ENCODE results near the gene EPAS1. TPM values are rescaled to one million over a fixed set of nuclear protein-coding genes. Genes with fewer than 3 reads are reported as not detected.

Gene EPAS1
- total RNA-seq, 4 donors from 2014 or later = 124 to 563 (median 182) TPM

GRCh38 chr2:46351098-46351749 is 54.0 kb downstream of the EPAS1 start:
- no peak for DNase-seq
- intact Hi-C loops (cut with DNase I) = no loop called here
- H3K36me3 ChIP-seq = peaks cover 25 to 43% of the 10 kb centered on the region in 2 donors
- H3K4me1 ChIP-seq = peaks cover 0 to 15% of the 10 kb centered on the region in 2 donors
- TF ChIP-seq CTCF (IDR thresholded peaks at IDR 0.05) = no peak
- no peak for TF ChIP-seq POLR2A (IDR thresholded peaks at IDR 0.05)
- WGBS, 2 donors = 51 to 80% methylated on average over 5 of the region's 5 CpGs
- no peaks in the 10 kb centered on the region for H3K27me3 ChIP-seq
- peak overlapping the region in 2 of 3 donors; percentile 54 to 58 for H3K27ac ChIP-seq
- no peak overlapping the region for H3K4me3 ChIP-seq (replicated peaks in 1 of 3)
- H3K9me3 ChIP-seq = no peaks in the 10 kb centered on the region

GRCh38 chr2:46351750-46352138 is 54.5 kb downstream of the EPAS1 start:
- intact Hi-C loops (cut with DNase I) = no loop called here
- H3K9me3 ChIP-seq = no peaks in the 10 kb centered on the region
- TF ChIP-seq CTCF (IDR thresholded peaks at IDR 0.05) (no peak), POLR2A (IDR thresholded peaks at IDR 0.05) (no peak)
- H3K4me3 ChIP-seq (replicated peaks in 1 of 3) = no peak overlapping the region
- peak overlapping the region in 2 of 3 donors; percentile 54 to 76 for H3K27ac ChIP-seq
- WGBS, 2 donors = 68 to 82% methylated on average over 9 to 10 of the region's 10 CpGs
- peaks cover 28 to 48% of the 10 kb centered on the region in 2 donors for H3K36me3 ChIP-seq
- peaks cover 0 to 11% of the 10 kb centered on the region in 2 donors for H3K4me1 ChIP-seq
- H3K27me3 ChIP-seq = no peaks in the 10 kb centered on the region
- DNase-seq = peak in 1 of 2 donors; percentile 37

- Histone ChIP-seq H3K36me3 (peaks cover 28 to 44% of the 10 kb centered on the region in 2 donors), H3K4me1 (peaks cover 0 to 11% of the 10 kb centered on the region in 2 donors), H3K27ac (peak overlapping the region in 2 of 3 donors; percentile 54 to 76), H3K4me3 (replicated peaks in 1 of 3) (no peak overlapping the region), H3K9me3 (no peaks in the 10 kb centered on the region), H3K27me3 (no peaks in the 10 kb centered on the region)
- intact Hi-C loops (cut with DNase I) = no loop called here
- no peak for TF ChIP-seq POLR2A (IDR thresholded peaks at IDR 0.05)
- no peak for TF ChIP-seq CTCF (IDR thresholded peaks at IDR 0.05)
- DNase-seq = no peak
- WGBS, 2 donors = 93 to 95% methylated on average over 8 of the region's 8 CpGs
Observed at GRCh38 chr2:46352621-46353020, 55.4 kb downstream of the EPAS1 start.

GRCh38 chr2:46353509-46353908 is 56.3 kb downstream of the EPAS1 start:
- 94 to 97% methylated on average over 6 of the region's 6 CpGs for WGBS, 2 donors
- no peak for DNase-seq
- Histone ChIP-seq H3K9me3 (no peaks in the 10 kb centered on the region), H3K27me3 (no peaks in the 10 kb centered on the region), H3K4me1 (peaks cover 0 to 7% of the 10 kb centered on the region in 2 donors), H3K36me3 (peaks cover 30 to 39% of the 10 kb centered on the region in 2 donors), H3K27ac (peak overlapping the region in 1 of 3 donors; percentile 76), H3K4me3 (replicated peaks in 1 of 3) (no peak overlapping the region)
- TF ChIP-seq CTCF (IDR thresholded peaks at IDR 0.05) = no peak
- TF ChIP-seq POLR2A (IDR thresholded peaks at IDR 0.05) = no peak
- intact Hi-C loops (cut with DNase I) = no loop called here

- TF ChIP-seq CTCF (IDR thresholded peaks at IDR 0.05) = no peak
- no peak for TF ChIP-seq POLR2A (IDR thresholded peaks at IDR 0.05)
- H3K27ac ChIP-seq = no peak overlapping the region
- H3K27me3 ChIP-seq = no peaks in the 10 kb centered on the region
- H3K36me3 ChIP-seq = peaks cover 27 to 37% of the 10 kb centered on the region in 2 donors
- peaks cover 0 to 7% of the 10 kb centered on the region in 2 donors for H3K4me1 ChIP-seq
- WGBS, 2 donors = 70 to 84% methylated on average over 3 of the region's 3 CpGs
- no peak overlapping the region for H3K4me3 ChIP-seq (replicated peaks in 1 of 3)
- DNase-seq = no peak
- no peaks in the 10 kb centered on the region for H3K9me3 ChIP-seq
- intact Hi-C loops (cut with DNase I) = no loop called here
Observed at GRCh38 chr2:46355756-46356155, 58.5 kb downstream of the EPAS1 start.

Data from thyroid gland (tissue), 4 donors.